ENCODE data around the gene IGF1R.

The IGF1R gene

GRCh38 chr15:98796685-98797357 is 148.5 kb downstream of the IGF1R start:
- no peak for DNase-seq (ENCODE audit: low read depth in 2 of 2)

GRCh38 chr15:98798375-98798893 is 150.1 kb downstream of the IGF1R start:
- DNase-seq (ENCODE audit: low read depth in 2 of 2), result no peak

- DNase-seq (ENCODE audit: low read depth in 2 of 2), result no peak
These were observed 151.4 kb downstream of the IGF1R start for GRCh38 chr15:98799461-98800390.

GRCh38 chr15:98800437-98801233 is 152.3 kb downstream of the IGF1R start:
- no peak for DNase-seq (ENCODE audit: low read depth in 2 of 2)

- DNase-seq (ENCODE audit: low read depth in 2 of 2), result no peak
These were observed 152.9 kb downstream of the IGF1R start for GRCh38 chr15:98801234-98801561.

GRCh38 chr15:98802187-98802586 is 153.8 kb downstream of the IGF1R start:
- DNase-seq (ENCODE audit: low read depth in 2 of 2), result no peak

GRCh38 chr15:98803228-98804056 is 155.1 kb downstream of the IGF1R start:
- DNase-seq (ENCODE audit: low read depth in 2 of 2), result no peak

- no peak for DNase-seq (ENCODE audit: low read depth in 2 of 2)
These were observed 155.7 kb downstream of the IGF1R start for GRCh38 chr15:98804057-98804380.

GRCh38 chr15:98805434-98806274 is 157.3 kb downstream of the IGF1R start:
- DNase-seq (ENCODE audit: low read depth in 2 of 2), result no peak

- DNase-seq (ENCODE audit: low read depth in 2 of 2), result no peak
These were observed 158.0 kb downstream of the IGF1R start for GRCh38 chr15:98806275-98806895.

GRCh38 chr15:98807262-98807661 is 158.9 kb downstream of the IGF1R start:
- DNase-seq (ENCODE audit: low read depth in 2 of 2), result no peak

- DNase-seq (ENCODE audit: low read depth in 2 of 2), result no peak
These were observed 160.9 kb downstream of the IGF1R start for GRCh38 chr15:98809273-98809672.

- DNase-seq (ENCODE audit: low read depth in 2 of 2), result no peak
These were observed 164.5 kb downstream of the IGF1R start for GRCh38 chr15:98812716-98813446.

GRCh38 chr15:98813951-98814350 is 165.6 kb downstream of the IGF1R start:
- no peak for DNase-seq (ENCODE audit: low read depth in 2 of 2)

GRCh38 chr15:98815207-98815606 is 166.9 kb downstream of the IGF1R start:
- DNase-seq (ENCODE audit: low read depth in 2 of 2), result no peak

- no peak for DNase-seq (ENCODE audit: low read depth in 2 of 2)
These were observed 169.4 kb downstream of the IGF1R start for GRCh38 chr15:98817745-98818144.

- no peak for DNase-seq (ENCODE audit: low read depth in 2 of 2)
These were observed 174.7 kb downstream of the IGF1R start for GRCh38 chr15:98823012-98823458.

GRCh38 chr15:98823616-98824015 is 175.3 kb downstream of the IGF1R start:
- no peak for DNase-seq (ENCODE audit: low read depth in 2 of 2)

- DNase-seq (ENCODE audit: low read depth in 2 of 2), result no peak
These were observed 176.3 kb downstream of the IGF1R start for GRCh38 chr15:98824595-98824994.
